ENCODE results near the gene EGR2. TPM values are rescaled to one million over a fixed set of nuclear protein-coding genes. Genes with fewer than 3 reads are reported as not detected.

The EGR2 gene
- total RNA-seq, 2 donors from 2014 or later = 4.2 to 5.9 TPM

GRCh38 chr10:62826273-62826672 is 10.1 kb upstream of the EGR2 start:
- WGBS, 2 donors = 70 to 74% methylated on average over 1 of the region's 1 CpG
- intact Hi-C loops (cut with DNase I) = no loop called here
- TF ChIP-seq POLR2A (IDR thresholded peaks at IDR 0.05) = no peak
- TF ChIP-seq CTCF (IDR thresholded peaks at IDR 0.05) = no peak
- ATAC-seq = no peak
- no peak overlapping the region for H3K27ac ChIP-seq
- no peak for DNase-seq
- H3K36me3 ChIP-seq (replicated peaks in 1 of 2; ENCODE audit: insufficient read depth in 1 of 2, low read depth in 2 of 2) = no peaks in the 10 kb centered on the region
- no peaks in the 10 kb centered on the region for H3K9me3 ChIP-seq
- peaks cover 0 to under 1% of the 10 kb centered on the region in 2 donors for H3K27me3 ChIP-seq
- H3K4me3 ChIP-seq = no peak overlapping the region
- no peaks in the 10 kb centered on the region for H3K4me1 ChIP-seq

DNA sequence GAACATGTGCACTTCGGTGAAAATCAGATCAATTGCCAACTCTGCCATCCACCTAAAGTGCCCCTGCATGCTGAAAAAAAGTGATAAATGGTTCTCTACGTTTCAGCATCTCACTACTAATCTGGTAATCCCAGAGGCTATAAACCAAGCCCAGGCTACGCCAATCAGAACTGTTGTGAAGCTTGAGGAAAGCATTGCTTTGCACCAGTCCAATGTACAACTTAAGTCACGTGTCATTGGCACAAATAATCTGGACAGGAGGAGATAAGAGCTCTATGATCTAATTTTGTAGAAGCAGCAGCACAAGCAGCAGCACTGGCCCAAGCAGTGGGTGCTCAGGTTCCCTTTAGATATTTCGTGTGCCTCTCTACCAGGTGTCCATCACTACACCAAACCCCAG is 4.4 kb upstream of the EGR2 start:
- H3K4me1 ChIP-seq = peaks cover 19% of the 10 kb centered on the region
- intact Hi-C loops (cut with DNase I) = no loop called here
- 54 to 59% methylated on average over 5 of the region's 5 CpGs for WGBS, 2 donors
- no peak overlapping the region for H3K4me3 ChIP-seq
- no peaks in the 10 kb centered on the region for H3K9me3 ChIP-seq
- ATAC-seq (no peak), DNase-seq (no peak)
- no peaks in the 10 kb centered on the region for H3K36me3 ChIP-seq (replicated peaks in 1 of 2; ENCODE audit: insufficient read depth in 1 of 2, low read depth in 2 of 2)
- no peak overlapping the region for H3K27ac ChIP-seq
- no peak for TF ChIP-seq CTCF (IDR thresholded peaks at IDR 0.05)
- no peak for TF ChIP-seq POLR2A (IDR thresholded peaks at IDR 0.05)
- peaks cover 0 to 16% of the 10 kb centered on the region in 2 donors for H3K27me3 ChIP-seq

- intact Hi-C loops (cut with DNase I) = loop anchor here (10.0 kb wide), 1 partner anchor 315 kb away; the partner anchor contains the start of gene NRBF2
- ATAC-seq = no peak
- Histone ChIP-seq H3K4me1 (peaks cover 30% of the 10 kb centered on the region), H3K27me3 (peaks cover 0 to 16% of the 10 kb centered on the region in 2 donors), H3K36me3 (replicated peaks in 1 of 2; ENCODE audit: insufficient read depth in 1 of 2, low read depth in 2 of 2) (no peaks in the 10 kb centered on the region), H3K9me3 (no peaks in the 10 kb centered on the region), H3K4me3 (no peak overlapping the region), H3K27ac (no peak overlapping the region)
- WGBS, 2 donors = 36 to 54% methylated on average over 13 to 19 of the region's 19 CpGs
- TF ChIP-seq CTCF (IDR thresholded peaks at IDR 0.05) (no peak), POLR2A (IDR thresholded peaks at IDR 0.05) (no peak)
- no peak for DNase-seq
Observed at GRCh38 chr10:62819141-62819920, 3.2 kb upstream of the EGR2 start.

DNA sequence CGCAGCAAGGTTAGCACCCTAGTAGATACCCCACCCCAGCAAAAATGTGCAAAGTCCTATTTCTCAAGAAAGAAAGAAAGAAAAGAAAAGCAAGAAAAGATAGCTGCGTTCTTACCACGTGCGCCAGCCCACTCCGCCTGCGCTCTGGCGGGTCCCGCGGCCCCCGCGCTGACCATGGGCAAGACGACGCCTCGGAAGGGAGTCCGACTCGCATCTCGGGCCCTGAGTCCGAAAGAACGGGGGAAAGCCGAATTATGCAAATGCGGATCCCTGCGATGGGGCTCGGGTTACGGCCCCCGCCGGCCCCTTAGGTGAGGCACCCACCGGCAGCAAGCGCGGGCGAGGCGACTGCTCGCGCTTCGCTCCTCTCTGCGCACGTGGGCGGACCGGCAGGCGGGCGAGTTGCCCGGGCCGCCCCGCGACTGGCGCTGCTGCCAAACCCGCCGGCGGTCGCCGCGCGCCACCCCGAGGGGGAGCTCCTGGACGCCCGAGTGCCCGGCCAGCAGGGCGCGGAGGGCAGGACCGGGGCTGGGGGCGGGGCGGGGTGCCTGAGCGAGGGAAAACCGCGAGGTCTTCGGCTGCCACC is 2.4 kb upstream of the EGR2 start:
- no peaks in the 10 kb centered on the region for H3K9me3 ChIP-seq
- no peak overlapping the region for H3K4me3 ChIP-seq
- no peak overlapping the region for H3K27ac ChIP-seq
- no peaks in the 10 kb centered on the region for H3K36me3 ChIP-seq (replicated peaks in 1 of 2; ENCODE audit: insufficient read depth in 1 of 2, low read depth in 2 of 2)
- H3K4me1 ChIP-seq = peaks cover 30% of the 10 kb centered on the region
- intact Hi-C loops (cut with DNase I) = loop anchor here (10.0 kb wide), 1 partner anchor 316 kb away; the partner anchor contains the start of gene NRBF2
- ATAC-seq = no peak
- TF ChIP-seq POLR2A (IDR thresholded peaks at IDR 0.05) (no peak), CTCF (IDR thresholded peaks at IDR 0.05) (peak in 1 of 7 experiments; percentile 24)
- peak in 3 of 4 donors; percentile 26 to 48 (median 29) for DNase-seq
- 3 to 6% methylated on average over 21 to 44 of the region's 65 CpGs for WGBS, 2 donors
- peaks cover 0 to 21% of the 10 kb centered on the region in 2 donors for H3K27me3 ChIP-seq
